Measurements from ENCODE around the gene CBX8. TPM values are rescaled to one million over a fixed set of nuclear protein-coding genes. Genes with fewer than 3 reads are reported as not detected.

The CBX8 gene
- total and polyA plus RNA-seq, 2 of the 13 experiments (the other 11 are each of a cell fraction or from before 2014, with no cell fraction given) = 0.34 to 12.6 TPM

- TF ChIP-seq SRSF4 (IDR thresholded peaks at IDR 0.05; ENCODE audit: low read depth, low read length, poor library complexity, severe bottlenecking) = no peak
- no peak for TF ChIP-seq NAIF1 (CRISPR knock-in tag; IDR thresholded peaks at IDR 0.05; ENCODE audit: borderline replicate concordance)
- no peak for TF ChIP-seq SMARCE1 (IDR thresholded peaks at IDR 0.05; ENCODE audit: borderline replicate concordance)
- peak; percentile 79 for TF ChIP-seq MED1 (CRISPR knock-in tag; IDR thresholded peaks at IDR 0.05)
- peak; percentile 73 for TF ChIP-seq NFYC (CRISPR knock-in tag; IDR thresholded peaks at IDR 0.05)
- no peak for TF ChIP-seq ZNF761 (CRISPR knock-in tag; conservative IDR thresholded peaks at IDR 0.05)
- TF ChIP-seq CBFB (CRISPR knock-in tag; IDR thresholded peaks at IDR 0.05) = peak; percentile 81
- TF ChIP-seq ZNF501 (CRISPR knock-in tag; IDR thresholded peaks at IDR 0.05) = peak; percentile 58; the same call in 1 of the 2 replicates
- TF ChIP-seq ZSCAN31 (CRISPR knock-in tag; IDR thresholded peaks at IDR 0.05; ENCODE audit: low read depth) = no peak; the same call in 1 of the 2 replicates
- no peak for TF ChIP-seq CERS6 (CRISPR knock-in tag; IDR thresholded peaks at IDR 0.05)
- TF ChIP-seq ZNF354B (CRISPR knock-in tag; IDR thresholded peaks at IDR 0.05) = no peak
- no peak for TF ChIP-seq RELA (CRISPR knock-in tag; IDR thresholded peaks at IDR 0.05)
- peak; percentile 14; the same call in 1 of the 2 replicates for TF ChIP-seq TOPORS (CRISPR knock-in tag; IDR thresholded peaks at IDR 0.05)
- TF ChIP-seq ZNF773 (CRISPR knock-in tag; IDR thresholded peaks at IDR 0.05; ENCODE audit: borderline replicate concordance) = no peak; the same call in 1 of the 2 replicates
- TF ChIP-seq HCFC1 (IDR thresholded peaks at IDR 0.05; ENCODE audit: low read depth, low read length) = no peak
- peak; percentile 95 for TF ChIP-seq ELF3 (CRISPR knock-in tag; IDR thresholded peaks at IDR 0.05)
- TF ChIP-seq ZNF484 (CRISPR knock-in tag; IDR thresholded peaks at IDR 0.05; ENCODE audit: borderline replicate concordance, low read depth) = no peak
- TF ChIP-seq ZC3H4 (CRISPR knock-in tag; IDR thresholded peaks at IDR 0.05; ENCODE audit: borderline replicate concordance) = 0 out of 2 replicates have a peak, but pooled peaks have one; percentile 19
- TF ChIP-seq BRD4 (CRISPR knock-in tag; IDR thresholded peaks at IDR 0.05) = no peak
- peak; percentile 35; the same call in 1 of the 2 replicates for TF ChIP-seq TSC22D2 (CRISPR knock-in tag; IDR thresholded peaks at IDR 0.05; ENCODE audit: borderline replicate concordance)
- TF ChIP-seq ATF6 (CRISPR knock-in tag; conservative IDR thresholded peaks at IDR 0.05) = no peak
- no peak for TF ChIP-seq ISX (CRISPR knock-in tag; conservative IDR thresholded peaks at IDR 0.05)
- TF ChIP-seq ZNF24 (IDR thresholded peaks at IDR 0.05) = no peak
- TF ChIP-seq KLF6 (CRISPR knock-in tag; IDR thresholded peaks at IDR 0.05) = peak; percentile 83
- TF ChIP-seq ZNF562 (CRISPR knock-in tag; IDR thresholded peaks at IDR 0.05; ENCODE audit: borderline replicate concordance) = no peak
- TF ChIP-seq ZBTB4 (CRISPR knock-in tag; IDR thresholded peaks at IDR 0.05; ENCODE audit: borderline replicate concordance) = no peak
- no peak for TF ChIP-seq MBD4 (IDR thresholded peaks at IDR 0.05; ENCODE audit: borderline replicate concordance, low read length)
Observed at GRCh38 chr17:79742951-79743476, 53.9 kb downstream of the CBX8 start (continued).

Measured in HepG2 (cell line).